GM12801 (cell line): ENCODE measurements around the gene SLCO3A1.

Experiments
- TF ChIP-seq, protein P1 (sequence below): IDR thresholded peaks from one replicate; pipeline ENCODE4 v1.5.1; 2011; ENCODE audit warnings: control low read depth; ENCODE audit not compliant: insufficient read length; ENCODE audit errors: extremely low read depth

SLCO3A1 gene

DNA sequence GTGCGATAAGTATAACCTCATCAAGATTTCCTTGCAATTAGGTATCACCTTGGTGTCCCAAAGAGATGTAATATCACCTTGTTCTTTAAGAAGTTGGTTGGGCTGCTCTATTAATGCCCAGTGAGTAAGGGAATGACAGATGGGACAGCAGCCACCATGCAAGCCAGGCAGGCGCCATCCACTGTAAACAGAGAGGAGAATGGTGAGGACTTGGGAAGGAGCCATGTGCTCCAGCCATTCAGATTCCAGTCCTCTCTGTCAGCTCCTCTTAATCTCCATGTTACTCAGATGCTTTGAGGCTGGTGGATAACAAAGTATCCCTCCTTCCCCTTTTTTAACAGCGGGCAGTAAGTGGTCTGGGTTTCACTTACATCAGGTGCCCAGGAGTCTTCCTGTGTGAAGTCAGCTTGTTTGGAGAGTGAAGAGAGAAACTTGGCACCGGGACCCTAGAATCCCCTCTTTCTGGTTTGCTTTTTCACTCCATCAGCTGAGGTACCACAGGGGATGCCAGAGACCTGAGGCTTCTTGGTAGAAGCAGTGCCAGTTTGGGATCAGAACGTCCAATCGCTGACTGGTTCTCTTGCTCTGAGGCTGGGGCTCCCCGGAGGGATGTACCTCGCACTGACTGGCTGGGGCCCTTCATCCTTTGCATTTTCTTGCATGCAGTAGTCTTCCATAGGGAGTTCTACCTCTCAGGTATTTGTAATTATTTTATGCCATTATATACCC lies 29.5 kb downstream of the SLCO3A1 start:
- TF ChIP-seq, protein P1, sequence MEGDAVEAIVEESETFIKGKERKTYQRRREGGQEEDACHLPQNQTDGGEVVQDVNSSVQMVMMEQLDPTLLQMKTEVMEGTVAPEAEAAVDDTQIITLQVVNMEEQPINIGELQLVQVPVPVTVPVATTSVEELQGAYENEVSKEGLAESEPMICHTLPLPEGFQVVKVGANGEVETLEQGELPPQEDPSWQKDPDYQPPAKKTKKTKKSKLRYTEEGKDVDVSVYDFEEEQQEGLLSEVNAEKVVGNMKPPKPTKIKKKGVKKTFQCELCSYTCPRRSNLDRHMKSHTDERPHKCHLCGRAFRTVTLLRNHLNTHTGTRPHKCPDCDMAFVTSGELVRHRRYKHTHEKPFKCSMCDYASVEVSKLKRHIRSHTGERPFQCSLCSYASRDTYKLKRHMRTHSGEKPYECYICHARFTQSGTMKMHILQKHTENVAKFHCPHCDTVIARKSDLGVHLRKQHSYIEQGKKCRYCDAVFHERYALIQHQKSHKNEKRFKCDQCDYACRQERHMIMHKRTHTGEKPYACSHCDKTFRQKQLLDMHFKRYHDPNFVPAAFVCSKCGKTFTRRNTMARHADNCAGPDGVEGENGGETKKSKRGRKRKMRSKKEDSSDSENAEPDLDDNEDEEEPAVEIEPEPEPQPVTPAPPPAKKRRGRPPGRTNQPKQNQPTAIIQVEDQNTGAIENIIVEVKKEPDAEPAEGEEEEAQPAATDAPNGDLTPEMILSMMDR = no peak

DNA sequence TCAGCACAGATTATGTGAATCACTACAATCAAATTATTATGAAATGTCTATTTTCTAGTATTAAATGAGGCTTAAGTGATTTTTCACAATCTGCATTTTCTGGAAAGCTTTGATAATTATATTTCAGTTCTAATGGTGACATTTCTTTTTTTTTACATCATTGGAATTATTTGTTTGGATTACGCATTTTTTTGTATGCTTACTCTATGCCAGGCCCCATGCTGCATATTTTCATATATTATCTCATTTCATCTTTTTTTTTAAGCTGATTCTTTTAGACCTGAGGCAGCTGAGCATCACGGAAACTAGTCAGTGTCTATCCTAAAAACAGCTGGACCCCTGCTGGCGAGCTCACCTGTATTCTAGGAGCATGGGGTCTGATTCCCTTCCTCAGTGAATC lies 31.1 kb downstream of the SLCO3A1 start:
- TF ChIP-seq, protein P1 = no peak

DNA sequence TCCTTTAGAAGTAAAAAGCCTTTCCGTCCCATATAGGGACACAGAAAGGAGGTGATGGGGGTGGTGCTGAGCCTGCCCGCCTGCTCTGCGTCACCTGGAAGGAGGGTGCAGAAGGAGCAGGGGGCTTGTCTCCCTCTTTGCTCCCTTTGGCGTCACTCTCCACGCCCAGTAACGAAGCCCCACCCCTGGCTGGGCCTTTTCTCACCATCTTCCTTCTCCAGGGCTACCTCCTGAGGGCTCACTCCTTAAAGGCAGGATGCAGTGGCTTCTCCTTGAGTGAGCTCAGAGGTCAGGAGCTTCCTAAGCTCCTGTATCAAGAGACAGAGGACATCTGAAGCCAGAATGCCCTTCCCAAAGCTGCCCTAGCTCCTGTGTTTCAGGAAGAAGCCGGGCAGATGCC lies 31.5 kb downstream of the SLCO3A1 start:
- TF ChIP-seq, protein P1 = no peak

DNA sequence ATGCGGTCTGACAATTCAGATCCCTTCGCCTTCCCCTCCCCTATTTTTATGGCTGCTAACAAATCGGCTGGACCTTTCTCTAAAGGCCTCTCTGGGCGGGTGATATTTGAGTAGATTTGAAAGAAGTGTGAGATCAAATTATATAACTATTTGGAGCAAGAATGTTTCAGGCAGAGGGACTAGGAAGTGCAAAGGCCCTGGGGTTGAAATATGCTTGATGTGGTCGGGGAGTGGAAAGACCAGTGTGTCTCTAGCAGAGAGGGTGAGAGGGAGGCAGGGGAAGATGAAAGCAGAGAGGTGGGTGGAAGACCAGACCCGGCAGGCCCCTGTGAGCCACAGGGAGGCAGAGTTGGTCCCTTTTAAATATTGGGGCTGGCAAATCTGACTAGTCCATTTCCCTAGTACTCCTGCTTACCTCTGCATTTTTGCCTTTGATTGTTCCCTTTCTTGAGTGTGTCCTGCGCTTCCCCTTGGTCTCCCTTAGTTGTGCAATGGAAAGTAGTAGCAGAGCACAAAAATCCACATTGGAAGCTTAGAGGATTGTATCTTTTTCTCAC lies 32.3 kb downstream of the SLCO3A1 start:
- TF ChIP-seq, protein P1 = no peak

DNA sequence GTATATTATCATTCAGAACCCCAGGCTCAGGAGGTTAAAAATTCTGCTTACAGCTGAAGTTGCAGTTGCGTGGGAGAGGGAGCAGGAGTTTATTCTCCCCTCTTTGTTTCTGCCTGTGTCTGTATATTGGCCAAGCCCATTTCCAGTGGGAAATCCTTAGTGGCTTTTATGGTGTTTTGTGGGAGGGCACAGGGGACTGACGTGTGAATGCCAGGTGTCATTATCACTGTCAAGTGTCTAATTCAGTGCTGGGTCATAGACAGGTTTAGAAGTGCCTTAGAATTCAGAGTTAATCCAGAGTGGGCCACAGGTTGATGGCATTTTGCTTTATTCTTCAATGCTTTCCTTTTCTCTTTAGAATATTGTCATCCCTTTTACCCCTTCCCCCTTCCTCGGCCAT lies 33.4 kb downstream of the SLCO3A1 start:
- TF ChIP-seq, protein P1 = no peak

DNA sequence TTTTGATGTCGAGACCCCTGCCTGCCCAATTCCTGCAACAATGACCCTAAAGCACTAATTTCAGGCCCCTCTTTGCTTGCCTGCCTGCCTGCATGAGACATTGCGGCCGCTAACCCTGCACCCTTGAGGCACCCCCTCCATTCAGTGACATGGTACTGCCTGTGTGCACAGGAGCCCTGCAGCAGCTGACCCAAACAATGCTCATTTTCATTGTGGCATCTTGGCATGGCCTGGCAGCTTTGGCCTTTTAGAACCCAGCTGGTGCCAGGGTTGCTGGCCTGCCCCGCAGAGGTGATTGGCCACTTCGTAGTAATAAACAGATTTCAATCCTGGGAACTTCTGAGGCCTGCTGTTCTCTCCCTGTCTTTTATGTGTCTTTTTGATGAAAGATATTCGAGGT lies 33.8 kb downstream of the SLCO3A1 start:
- TF ChIP-seq, protein P1 = no peak

DNA sequence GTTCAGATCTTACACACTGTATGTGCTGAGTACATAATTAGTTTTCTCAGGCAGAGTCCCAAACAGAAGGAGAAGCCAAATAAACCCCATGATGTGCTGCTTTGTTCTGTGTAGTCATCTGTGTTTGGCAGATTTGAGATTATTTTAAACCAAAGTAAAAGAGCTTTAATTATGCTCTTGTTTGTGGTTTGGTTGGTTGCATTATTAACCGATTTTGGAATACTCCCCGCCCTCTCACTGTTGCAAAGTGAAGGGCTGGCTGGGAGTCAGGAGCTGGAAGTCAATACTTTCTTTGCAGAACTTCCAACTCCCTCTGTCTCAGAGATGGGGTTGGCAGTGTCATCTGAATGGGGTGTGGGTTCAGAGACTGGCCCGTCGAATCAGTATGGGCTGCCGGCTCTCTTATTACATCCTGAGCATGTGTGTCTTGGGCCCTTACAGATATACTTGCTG lies 34.4 kb downstream of the SLCO3A1 start:
- TF ChIP-seq, protein P1 = no peak
